GM19452 (cell line): Measurements from ENCODE around the gene RPS29.
A peak's percentile ranks its signal among the peaks of the same experiment; 100 is the strongest.
"Not testable (repeated sequence)": the region's sequence is repeated elsewhere in the genome, so short reads cannot be mapped to it uniquely, and the experiment has no call there.

ENCODE experiments used
- ATAC-seq: cut with Tn5 transposase; IDR thresholded peaks from one replicate; pipeline ENCODE4 v1.9.1; 2021; ENCODE audit not compliant: unreplicated experiment

Gene RPS29

DNA sequence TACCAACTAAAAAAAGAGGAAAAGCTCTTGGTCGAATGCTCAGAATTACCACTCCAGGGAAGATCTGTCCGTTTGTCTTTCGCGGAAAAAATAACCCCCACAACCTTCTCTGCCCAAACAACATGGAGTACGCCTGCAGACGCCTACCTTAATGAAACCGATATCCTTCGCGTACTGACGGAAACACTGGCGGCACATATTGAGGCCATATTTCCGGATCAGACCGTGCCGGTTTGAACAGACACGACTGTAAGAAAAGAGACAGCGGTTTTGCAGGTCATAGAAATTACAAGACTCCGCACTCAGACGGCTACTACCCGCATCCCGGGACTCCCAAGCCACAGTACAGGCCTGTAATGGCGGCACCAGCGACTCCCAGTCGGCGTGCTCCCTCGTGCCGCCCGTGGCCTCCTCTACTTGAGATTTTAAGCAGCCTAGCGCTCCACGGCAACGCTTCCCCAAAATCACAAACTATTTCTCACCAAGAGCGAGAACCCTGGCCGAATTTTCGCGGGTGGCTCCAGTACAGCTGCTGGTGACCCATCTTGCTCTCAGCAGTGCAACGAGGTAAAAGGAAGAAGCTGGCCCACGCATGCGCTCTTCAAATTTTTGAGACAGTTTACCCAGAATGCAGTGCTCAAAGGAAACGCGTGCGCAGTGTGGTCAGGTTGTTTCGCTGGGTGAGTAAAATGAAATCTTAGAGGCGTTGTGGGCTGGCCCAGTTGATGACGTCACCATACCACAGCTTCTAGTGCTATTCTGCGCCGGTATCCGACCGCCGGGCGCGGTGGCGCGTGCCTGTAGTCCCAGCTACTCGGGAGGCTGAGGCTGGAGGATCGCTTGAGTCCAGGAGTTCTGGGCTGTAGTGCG, at the start of gene RPS29:
Gene RPS29 (minus strand): TSS at position 578 of the 870 bp plus-strand sequence. CDS start 34 bp downstream, at position 544.
- peak; percentile 86 for ATAC-seq

DNA sequence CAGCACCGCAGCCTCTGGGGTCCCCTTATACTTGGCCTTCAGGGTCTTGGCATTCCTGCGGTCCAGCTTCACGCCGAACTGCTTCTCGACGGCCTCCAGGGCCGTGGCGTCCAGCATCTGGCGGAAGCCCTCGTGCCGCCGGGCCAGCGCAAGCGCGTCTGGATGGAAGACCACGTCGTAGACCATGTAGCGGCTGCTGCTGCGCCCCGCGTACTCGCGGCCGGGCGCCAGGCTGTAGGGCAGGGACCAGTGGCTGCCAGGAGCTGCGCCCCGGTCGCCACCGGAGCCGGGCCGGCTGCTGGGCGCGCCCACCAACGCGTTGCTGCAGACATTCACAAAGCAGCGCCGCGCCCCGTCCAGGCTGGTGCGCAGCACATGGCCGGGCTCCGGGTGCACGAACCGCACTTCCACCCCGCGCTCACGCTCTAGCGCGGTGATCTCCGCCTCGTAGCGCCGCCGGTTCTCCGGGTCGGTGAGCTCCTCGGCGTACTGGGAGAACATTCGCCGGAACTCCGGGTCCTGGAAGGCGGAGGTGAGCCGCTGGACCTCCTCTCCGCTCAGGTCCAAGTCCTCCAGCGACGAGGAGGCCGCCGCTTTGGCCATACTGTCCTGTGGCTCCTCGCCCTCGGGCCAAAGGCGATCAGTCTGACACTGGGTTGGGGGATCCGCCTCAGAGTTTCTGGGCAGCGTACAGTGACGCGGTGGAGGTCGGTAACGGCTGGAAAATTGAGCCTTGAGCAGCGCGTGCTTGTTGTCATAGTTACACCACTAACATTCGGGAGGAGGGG, 48.6 kb upstream of the RPS29 start, which contains the start of gene DNAAF2:
Gene DNAAF2 (minus strand): TSS at position 698 of the 788 bp plus-strand sequence. CDS start 95 bp downstream, at position 603.
- peak; percentile 27 for ATAC-seq

DNA sequence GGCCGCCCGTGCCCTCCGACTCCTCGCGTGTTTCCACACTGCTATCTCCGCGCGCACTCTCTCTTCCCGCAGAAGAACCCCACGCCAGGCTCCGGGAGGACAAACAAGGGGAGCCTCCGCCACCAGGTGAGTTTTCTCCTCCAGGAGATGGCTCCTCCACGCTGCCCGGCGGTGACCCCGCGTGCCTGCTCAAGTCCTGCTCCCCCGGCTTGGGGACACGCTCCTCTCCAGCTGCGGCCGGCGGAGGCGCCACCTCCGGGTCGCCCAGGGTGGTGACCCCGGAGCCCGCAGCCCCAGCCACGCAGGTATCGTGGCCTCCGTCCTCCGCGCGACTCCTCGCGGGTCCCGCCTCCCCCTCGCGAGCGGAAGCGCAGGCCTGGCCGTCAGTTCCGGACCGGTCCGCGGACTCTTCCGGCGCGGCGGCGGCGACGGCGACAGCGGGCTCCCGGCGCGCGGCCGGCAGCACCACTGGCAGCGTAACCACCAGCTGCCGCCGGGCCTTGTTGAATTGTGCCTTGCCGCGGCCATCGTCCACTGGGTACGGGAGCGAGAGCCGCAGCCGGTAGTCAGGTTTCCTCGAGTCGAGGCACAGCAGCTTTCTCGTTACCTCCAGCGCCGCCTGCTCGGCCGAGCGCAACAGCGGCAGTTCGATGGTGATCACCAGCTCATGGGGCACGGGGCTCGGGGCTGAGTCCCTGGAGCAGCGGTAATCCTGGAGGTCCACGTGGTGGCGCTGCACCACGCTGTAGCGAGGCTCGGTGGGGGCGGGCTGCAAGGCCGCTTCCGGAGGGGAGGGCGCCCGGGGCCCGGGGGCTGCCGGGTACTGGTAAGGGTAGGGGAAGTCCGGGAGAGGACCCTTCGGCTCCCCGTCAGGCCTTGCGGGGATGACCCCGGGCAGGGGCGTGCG, 47.7 kb upstream of the RPS29 start:
- ATAC-seq, result peak; percentile 79

DNA sequence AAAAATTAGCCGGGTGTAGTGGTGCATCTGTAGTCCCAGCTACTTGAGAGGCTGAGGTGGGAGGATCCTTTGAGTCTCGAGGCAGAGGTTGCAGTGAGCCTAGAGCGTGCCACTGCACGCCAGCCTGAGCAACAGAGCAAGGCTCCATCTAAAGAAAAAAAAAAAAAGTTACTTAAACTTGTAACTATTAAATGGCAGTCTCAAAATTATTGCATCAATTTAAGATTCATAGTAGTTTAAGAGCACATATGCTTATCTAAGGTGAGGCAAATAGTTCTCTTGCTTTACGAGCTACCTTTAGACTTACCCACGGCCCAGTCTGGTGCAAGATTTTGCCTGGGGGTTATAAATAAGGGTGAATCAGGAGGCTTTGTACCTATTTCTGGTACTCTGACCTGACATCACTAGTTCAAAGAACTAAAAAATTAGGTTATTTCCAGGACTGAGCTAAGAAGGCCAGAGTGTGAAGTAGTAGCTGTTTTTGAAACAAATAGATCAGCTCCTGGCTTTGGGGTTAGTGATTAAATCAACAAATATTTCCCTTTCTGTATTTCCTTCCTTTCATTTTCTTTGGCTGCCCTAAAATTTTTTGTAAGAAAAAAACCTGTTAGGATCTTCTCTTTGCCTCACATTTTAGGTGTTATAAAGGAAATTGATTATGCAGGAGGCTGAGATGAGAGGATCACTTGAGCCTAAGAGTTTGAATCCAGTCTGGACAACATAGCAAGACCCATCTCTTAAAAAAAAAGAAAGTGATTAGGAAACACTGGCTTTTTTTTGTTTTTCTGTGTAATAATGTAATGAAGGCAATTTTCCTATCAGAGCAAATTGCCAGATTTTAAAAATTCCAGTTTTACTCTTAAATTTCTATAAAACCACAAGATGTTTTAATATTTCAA, 38.0 kb upstream of the RPS29 start:
- ATAC-seq, result no peak

DNA sequence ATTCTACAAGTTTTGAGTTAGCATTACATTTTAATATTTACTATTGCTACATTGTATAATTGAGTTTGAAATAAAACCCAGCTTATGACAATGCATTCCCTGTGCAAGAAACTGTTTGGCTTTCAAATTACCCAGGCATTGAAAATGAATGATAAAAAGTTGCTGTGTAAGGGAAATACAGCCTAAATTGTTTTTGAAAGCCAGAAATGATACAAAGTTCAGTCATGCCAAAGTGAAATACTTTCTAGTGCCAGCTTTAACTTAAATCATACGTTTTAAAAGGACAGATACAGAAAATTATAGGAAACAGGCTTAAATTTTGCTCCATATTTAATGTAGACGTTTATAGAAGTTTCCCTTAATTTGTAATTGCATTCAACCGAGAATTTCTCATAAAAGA, 37.2 kb upstream of the RPS29 start:
- no peak for ATAC-seq

DNA sequence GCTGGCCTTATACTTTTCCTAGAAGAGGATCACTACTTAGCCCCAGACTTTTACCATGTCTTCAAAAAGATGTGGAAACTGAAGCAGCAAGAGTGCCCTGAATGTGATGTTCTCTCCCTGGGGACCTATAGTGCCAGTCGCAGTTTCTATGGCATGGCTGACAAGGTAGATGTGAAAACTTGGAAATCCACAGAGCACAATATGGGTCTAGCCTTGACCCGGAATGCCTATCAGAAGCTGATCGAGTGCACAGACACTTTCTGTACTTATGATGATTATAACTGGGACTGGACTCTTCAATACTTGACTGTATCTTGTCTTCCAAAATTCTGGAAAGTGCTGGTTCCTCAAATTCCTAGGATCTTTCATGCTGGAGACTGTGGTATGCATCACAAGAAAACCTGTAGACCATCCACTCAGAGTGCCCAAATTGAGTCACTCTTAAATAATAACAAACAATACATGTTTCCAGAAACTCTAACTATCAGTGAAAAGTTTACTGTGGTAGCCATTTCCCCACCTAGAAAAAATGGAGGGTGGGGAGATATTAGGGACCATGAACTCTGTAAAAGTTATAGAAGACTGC, 35.9 kb upstream of the RPS29 start:
- ATAC-seq, result no peak

DNA sequence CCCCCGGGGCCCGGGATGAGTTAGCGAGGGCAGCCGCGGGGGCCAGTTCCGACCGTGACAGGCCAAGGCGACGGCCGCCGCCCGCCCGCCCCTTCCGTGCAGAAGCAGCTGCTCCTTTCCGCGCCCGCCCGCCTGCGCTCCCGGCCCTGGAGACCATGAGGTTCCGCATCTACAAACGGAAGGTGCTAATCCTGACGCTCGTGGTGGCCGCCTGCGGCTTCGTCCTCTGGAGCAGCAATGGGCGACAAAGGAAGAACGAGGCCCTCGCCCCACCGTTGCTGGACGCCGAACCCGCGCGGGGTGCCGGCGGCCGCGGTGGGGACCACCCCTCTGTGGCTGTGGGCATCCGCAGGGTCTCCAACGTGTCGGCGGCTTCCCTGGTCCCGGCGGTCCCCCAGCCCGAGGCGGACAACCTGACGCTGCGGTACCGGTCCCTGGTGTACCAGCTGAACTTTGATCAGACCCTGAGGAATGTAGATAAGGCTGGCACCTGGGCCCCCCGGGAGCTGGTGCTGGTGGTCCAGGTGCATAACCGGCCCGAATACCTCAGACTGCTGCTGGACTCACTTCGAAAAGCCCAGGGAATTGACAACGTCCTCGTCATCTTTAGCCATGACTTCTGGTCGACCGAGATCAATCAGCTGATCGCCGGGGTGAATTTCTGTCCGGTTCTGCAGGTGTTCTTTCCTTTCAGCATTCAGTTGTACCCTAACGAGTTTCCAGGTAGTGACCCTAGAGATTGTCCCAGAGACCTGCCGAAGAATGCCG, 35.1 kb upstream of the RPS29 start:
- ATAC-seq, result peak; percentile 26

DNA sequence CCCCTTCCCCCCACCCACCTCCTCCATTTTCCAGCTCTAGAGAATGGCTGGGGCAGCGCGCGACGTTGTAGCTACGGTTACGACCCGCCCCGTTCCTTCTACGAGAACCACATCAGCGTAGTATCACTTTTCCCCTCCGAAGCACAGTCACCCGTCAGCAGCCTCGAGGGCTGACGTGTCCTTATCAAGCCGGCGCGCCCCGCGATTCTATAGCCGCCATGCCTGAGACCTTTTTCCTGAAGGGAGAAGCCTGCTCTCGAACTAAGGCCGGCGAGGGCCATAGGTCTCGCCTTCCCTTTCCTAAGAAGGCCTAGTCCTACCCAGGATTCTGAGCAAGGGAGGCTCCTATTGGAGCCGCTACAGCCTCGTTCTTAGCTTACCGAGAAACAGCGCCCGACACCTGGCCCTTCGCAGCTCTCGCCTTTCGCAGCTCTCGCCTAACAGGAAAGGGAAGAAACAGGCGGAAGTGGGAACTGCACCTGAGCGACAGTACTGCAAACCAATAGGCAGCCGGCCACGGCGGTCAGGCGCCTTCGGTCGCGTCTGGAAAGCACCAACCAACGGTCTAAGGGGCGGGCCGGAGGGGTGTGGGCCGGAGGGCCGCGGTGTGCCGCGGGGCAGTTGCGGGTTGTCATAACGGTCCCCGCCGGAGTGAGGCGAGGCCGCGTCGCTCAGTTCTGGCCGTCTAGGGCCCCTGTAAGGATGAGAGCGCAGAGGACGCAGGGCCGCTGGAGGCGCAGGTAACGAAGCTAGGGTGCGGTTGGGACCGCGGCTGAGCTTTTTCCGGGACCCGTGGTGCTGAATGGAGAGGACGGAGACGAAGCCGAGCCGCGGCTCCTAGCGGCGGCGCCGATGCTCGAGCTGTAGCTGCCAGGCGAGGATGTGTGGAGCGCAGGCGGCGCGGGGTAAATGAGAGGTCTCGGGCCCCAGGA, 34.3 kb upstream of the RPS29 start, which contains the start of the genes MGAT2 and RPL36AL:
Gene MGAT2 (plus strand): TSS at position 618 of the 932 bp plus-strand sequence. CDS start 470 bp downstream, outside the sequence.
Gene RPL36AL (minus strand): TSS at position 445 of the 932 bp plus-strand sequence. CDS start 1,522 bp downstream, outside the sequence.
- ATAC-seq, result peak; percentile 93

DNA sequence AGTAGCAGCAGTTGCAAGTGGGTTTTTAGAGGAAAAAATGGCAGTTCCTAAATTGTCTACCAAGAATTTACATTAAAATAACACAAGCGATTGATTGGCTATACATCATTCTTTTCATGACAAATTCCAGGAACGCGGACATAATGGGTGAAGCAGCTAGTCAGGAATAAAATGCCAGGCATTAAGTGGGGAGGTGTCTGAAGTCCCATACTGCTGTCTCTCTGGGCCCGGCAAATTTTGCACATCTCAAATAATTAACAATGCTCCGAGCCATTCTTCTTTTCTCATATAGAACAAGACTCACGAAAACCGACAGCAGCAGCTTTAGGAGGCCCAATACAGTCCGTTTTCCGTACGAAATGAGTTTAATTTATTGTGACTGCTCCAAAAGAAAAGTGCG, 33.5 kb upstream of the RPS29 start:
- ATAC-seq, result no peak

DNA sequence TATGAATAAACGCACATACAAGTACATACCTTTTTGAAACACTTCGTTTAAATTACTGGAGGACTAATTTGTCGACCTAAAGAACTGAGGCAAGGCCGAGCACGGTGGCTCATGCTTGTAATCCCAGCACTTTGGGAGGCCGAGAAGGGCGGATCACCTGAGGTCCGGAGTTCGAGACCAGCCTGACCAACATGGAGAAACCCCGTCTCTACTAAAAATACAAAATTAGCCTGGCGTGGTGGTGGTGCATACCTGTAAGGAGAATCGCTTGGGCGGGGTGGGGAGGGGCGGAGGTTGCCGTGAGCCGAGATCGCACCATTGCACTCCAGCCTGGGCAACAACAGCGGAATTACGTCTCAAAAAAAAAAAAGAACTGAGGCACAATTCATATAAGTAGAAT, 33.1 kb upstream of the RPS29 start:
- ATAC-seq, result not testable (repeated sequence)

DNA sequence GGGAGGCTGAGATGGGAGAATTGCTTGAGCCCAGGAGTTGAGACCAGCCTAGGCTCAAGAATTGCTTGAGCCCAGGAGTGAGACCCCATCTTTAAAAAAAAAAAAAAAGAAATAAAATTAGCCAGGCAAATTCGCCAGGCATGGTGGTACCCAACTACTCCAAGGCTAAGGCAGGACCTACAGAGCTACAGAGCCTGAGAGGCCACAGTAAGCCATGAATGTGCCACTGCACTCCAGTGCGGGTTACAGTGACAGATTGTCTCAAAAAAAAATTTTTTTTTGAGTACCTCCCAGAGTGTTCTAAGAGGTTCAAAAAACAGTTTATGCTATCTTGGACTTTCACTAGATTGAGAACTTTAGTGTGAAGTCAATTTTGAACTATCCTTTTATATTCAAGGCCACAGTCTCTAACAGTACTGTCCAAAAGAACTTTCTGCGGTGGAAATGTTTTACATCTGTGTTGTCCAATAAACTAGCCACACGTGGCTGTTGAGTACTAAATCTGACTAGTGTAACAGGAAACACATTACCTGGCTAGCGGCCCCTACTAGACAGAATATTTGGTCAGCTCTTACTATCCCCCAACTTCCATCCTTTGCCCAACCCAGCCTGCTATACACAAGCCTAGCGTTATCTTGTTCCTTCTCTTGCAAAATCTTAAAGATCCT, 31.8 kb upstream of the RPS29 start:
- ATAC-seq, result no peak

DNA sequence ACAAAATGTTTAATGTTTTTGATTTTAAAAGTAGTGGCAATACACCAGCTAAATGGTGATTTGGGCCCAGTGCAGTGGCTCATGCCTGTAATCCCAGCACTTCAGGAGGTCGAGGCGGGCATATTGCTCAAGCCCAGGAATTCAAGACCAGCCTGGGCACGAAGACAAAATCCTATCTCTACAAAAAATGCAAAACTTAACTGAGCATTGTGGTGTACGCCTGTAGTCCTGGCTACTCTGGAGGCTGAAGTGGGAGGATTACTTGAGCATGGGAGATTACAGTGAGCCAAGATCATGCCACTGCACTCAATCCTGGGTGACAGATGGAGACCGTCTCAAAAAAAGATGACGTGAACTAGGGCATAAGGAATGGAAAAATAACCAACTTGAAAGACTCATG, 29.6 kb upstream of the RPS29 start:
- no peak for ATAC-seq

DNA sequence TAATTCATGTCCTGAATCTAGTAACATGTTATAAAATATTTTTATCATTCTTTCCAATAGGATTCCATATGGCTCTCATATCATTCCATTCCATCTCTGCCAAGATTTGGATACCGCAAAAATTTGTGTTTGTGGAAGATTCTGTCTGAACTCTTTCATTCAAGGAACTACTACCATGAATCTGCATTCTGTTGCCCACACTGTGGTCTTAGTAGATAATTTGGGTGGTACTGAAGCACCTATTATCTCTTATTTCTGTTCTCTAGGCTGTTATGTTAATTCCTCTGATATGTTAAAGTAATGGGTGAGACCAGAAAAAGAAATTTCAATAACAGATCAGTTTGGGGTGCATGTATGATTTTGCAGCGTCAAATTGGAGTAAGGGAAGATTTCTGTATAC, 28.0 kb upstream of the RPS29 start:
- ATAC-seq, result no peak

DNA sequence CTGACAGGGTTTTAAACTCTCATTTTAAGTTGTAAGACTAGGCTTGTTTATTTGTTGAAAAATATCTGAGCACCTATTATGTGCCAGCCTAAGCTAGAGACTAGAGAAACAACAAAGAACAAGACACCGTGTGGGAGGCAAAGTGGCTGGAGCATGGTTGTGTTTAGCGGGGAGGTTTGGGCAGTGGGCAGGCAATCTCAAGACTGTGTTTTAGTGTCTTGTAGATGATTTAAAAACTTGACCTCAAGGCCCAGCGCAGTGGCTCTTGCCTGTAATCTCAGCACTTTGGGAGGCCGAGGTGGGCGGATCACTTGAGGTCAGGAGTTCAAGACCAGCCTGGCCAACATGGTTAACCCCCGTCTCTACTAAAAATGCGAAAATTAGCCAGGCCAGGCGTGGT, 26.5 kb upstream of the RPS29 start:
- ATAC-seq, result no peak

DNA sequence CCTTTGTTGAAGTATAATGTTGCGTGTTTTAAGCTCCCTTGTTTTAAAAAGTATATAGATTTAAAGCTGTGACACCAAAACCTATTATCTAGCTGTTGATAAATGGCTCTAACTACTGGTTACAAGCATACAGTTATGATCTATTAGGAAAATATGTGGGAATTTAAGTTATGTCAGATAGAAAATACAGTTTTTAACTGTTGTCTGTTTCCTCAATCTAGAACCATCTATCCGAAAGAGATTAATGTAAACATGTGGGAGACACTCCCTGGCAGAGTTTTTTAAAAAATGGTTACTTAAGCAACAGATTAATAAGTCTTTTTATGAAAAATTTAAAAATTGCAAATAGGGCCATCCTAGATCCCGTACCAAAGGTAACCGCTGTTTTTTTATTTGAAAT, 26.1 kb upstream of the RPS29 start:
- ATAC-seq, result no peak

DNA sequence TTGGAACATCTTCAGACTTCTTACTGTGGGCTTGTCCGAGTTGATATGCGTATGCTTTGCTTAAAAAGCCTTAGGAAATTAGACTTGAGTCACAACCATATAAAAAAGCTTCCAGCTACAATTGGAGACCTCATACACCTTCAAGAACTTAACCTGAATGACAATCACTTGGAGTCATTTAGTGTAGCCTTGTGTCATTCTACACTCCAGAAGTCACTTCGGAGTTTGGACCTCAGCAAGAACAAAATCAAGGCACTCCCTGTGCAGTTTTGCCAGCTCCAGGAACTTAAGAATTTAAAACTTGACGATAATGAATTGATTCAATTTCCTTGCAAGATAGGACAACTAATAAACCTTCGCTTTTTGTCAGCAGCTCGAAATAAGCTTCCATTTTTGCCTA, 21.4 kb upstream of the RPS29 start:
- ATAC-seq, result no peak
